Activated T-cell treated with anti-CD3 and anti-CD28 coated beads for 24 hours (primary cell): ENCODE measurements around the gene SMIM43.
"Not testable (repeated sequence)": the region's sequence is repeated elsewhere in the genome, so short reads cannot be mapped to it uniquely, and the experiment has no call there.

ENCODE experiments used
- DNase-seq: peaks from one replicate; pipeline ENCODE4 v3.0.0-alpha.2; 2020; ENCODE audit warnings: low read depth

The SMIM43 gene

GRCh38 chr4:121783210-121783609, 18.2 kb upstream of the SMIM43 start:
- no peak for DNase-seq

- DNase-seq: no peak
Measured at GRCh38 chr4:121778991-121779628, 14.1 kb upstream of the SMIM43 start.

- no peak for DNase-seq
Measured at GRCh38 chr4:121777625-121778024, 12.7 kb upstream of the SMIM43 start.

DNA sequence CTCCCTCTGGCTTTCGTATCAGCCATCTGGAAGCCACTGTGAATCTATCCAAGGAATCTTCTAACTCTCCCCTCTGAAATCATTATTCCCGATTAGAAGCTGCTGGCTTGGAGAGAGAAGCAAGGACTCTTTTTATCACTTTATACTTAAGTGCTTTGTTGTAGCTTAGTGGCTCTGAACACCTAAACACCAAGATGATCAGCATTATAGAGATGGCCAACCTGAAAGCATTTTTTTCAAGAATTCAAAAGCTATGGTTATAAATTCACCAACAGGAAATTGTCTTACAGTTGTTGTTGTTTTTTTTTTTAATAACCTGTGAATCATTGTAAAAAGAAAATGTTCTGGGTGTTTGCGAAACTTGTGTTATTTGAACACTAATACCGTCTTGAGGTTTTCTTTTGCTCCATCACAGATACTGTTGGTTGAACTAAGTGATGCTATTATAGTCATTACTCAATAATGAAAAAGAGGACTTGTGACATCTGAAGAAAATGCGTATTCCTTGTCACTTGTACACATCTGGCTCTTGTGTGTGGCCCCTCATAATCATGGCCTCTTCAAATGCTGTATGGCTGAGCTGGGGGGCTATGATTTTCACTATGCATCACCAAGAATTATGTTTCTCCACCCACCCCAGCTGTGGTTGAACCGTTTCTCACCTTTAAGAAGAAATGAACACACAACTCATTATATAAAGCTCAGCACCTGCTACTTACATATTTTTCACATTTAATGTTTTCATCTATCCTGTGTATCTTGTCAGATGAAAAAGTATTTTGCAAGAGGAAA, 11.8 kb upstream of the SMIM43 start:
- DNase-seq: no peak

- no peak for DNase-seq
Measured at GRCh38 chr4:121773883-121774282, 8.9 kb upstream of the SMIM43 start.

DNA sequence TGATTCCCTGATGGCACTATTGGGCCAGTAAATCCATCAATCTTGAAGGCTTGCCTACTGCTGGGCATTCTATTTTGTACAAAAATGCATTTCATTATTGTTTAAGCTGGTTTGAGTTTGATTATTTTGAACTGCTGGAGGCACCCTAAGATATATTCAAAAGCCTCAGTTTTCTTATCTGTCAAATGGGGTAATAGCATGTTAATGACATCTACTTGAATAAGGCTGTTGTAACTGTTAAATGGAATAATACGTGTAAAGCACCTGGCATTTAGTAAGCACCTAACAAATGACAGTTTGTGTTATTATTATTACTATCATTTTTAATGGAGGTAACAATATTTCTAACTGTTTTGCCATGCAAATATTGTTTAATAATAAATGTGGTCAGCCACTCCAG, 6.9 kb upstream of the SMIM43 start:
- DNase-seq: no peak

DNA sequence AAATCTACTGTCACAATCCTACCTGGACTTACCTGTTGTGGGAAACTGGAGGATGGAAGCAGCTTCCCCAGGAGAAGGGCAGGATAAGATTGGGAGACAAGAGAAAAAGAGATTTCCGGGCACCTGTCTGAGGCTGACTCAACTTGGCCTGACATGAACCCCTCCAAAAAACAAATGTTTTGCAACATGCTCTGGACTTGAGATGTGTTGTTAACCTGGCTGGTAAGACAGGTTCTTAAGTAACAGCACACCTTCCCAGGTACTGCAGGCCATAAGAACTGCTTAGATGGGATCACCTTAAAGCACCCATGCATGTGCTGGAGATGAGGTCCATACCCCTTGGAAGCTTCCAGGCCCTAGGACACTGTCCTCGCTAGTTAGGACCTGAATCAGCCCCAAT, 4.4 kb upstream of the SMIM43 start:
- DNase-seq: no peak

GRCh38 chr4:121767166-121767565, 2.2 kb upstream of the SMIM43 start:
- DNase-seq: no peak

GRCh38 chr4:121765971-121766538, 1.1 kb upstream of the SMIM43 start:
- DNase-seq: no peak

DNA sequence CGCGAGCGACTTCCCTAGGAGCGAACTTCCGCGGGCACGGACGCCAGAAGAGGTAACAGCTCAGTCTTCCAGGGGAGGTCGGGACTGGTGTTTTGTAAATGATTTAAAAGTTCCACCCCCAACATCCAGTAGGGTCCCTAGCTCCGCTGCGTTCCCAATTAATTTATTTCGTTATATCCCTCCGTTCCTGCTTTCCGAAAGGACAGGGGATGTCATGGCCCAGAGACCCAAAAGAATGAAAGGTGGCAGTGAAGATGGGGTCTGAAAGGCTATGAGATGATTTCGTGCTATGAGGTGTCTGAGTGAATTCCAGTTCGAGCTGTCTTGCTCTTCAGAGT, 373 bp upstream of the SMIM43 start:
- no peak for DNase-seq

DNA sequence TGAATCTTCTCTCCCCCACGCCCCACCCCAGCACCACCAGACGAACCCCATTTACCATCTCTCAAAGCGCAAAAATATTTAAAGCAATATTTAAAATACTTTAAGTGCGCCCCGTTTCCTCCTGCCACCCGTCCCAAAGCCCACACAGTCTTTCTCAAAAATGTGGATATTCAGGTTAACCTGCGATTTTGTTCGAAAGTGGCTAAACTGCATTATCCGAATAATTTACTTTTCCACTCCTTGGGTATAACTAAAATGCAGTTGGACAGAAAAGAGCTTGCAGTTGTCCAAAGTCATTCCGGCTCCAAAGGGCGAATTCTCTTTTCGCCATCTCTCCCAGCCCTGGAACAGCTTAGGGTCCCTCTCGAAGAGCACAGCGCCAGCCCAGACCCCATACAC, 662 bp downstream of the SMIM43 start:
- DNase-seq: no peak

GRCh38 chr4:121760205-121760604, 4.8 kb downstream of the SMIM43 start:
- DNase-seq: no peak

- DNase-seq: no peak
Measured at GRCh38 chr4:121758925-121759568, 5.9 kb downstream of the SMIM43 start.

GRCh38 chr4:121752142-121752541, 12.8 kb downstream of the SMIM43 start:
- DNase-seq: not testable (repeated sequence)

GRCh38 chr4:121749225-121749624, 15.7 kb downstream of the SMIM43 start:
- no peak for DNase-seq

DNA sequence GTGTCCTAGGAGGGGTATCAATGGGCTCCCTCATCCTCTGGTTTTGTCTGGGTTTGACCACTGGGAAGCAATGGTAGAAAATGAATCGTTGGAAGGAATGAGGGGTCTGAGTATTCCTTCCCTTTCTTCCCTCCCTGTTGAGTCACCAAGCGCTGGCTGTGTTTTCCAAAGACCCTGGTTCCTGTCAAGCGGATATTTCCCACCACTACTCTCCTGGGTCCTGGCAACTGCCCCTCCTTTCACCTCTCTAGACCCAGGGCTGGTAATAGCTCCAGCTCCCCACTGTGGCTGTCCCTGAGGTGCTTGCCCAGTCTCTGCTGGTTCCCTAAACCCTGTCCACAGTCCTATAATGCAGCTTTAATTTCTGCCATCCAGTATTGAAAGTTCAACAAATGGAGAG, 22.2 kb downstream of the SMIM43 start:
- DNase-seq: no peak

GRCh38 chr4:121741751-121742150, 23.2 kb downstream of the SMIM43 start:
- DNase-seq: no peak

GRCh38 chr4:121740796-121741409, 24.1 kb downstream of the SMIM43 start:
- DNase-seq: no peak

GRCh38 chr4:121739575-121739974, 25.4 kb downstream of the SMIM43 start:
- DNase-seq: no peak

- DNase-seq: no peak
Measured at GRCh38 chr4:121738780-121739535, 26.0 kb downstream of the SMIM43 start.

DNA sequence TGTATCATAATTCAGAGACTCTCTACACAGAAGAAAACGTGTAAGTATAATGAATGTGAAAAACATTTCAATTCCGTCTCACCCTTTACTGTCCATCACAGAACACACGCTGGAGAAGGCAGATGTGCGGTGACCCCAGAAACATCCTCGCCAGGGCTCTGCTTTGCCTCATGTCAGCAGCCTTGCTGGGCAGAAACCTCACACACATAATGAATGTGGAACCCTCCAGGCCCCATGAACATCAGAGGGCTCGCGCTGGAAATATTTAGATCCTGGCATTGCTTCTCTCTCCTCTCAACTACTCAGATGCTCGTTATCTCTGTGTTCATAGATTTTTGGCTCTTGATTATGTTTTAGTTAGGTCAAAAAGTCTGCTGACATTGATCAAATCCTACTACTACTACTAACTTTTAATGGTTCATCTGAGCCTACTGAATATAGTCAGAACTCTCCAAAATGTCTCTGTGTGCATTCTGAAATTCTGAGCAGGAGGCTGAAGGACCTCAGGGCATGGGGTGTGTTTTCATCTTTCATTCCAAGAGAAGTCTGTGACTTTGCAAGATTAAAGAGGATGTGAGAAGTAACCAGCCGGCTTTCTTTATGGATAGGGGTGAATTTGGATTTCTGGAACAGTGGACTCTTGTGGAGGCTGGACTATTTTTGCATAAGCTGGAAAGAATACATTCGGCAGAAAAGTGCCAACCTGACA, 27.0 kb downstream of the SMIM43 start:
- DNase-seq: no peak
